Measurements from ENCODE around the gene FBXO21. TPM values are rescaled to one million over a fixed set of nuclear protein-coding genes. Genes with fewer than 3 reads are reported as not detected.
A peak's percentile ranks its signal among the peaks of the same experiment; 100 is the strongest.

Gene FBXO21
- total and polyA plus RNA-seq, 2 of the 13 experiments (the other 11 are each of a cell fraction or from before 2014, with no cell fraction given): 15.6 to 32.5 TPM

DNA sequence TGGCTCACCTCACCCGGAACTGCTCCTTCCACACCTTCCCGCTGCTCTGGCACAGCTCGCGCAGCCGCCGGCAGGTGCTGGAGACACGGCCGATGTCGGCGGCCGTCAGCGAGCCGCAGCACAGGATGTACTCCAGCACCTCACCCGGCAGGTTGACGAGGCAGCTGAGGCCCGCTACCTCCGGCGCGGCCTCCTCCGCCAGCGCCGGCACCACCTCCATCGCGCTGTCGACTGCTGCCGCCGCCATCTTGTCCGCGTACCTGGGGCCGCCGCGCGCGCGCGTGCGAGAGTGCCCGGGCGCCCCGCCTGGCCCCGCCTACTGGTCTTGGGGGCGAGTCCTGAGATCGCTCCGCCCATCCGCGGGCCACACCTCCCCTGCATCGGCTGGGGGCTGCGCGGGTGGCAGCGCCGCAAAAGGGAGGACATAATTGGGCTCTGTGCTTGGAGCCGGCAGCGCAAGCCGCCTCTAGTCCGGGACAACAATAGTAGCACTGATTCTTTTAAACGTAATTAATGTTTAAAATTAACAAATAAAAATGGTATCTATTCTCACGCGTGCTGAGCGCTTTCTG lies at the start of gene FBXO21 (continued):
- TF ChIP-seq, protein P1, sequence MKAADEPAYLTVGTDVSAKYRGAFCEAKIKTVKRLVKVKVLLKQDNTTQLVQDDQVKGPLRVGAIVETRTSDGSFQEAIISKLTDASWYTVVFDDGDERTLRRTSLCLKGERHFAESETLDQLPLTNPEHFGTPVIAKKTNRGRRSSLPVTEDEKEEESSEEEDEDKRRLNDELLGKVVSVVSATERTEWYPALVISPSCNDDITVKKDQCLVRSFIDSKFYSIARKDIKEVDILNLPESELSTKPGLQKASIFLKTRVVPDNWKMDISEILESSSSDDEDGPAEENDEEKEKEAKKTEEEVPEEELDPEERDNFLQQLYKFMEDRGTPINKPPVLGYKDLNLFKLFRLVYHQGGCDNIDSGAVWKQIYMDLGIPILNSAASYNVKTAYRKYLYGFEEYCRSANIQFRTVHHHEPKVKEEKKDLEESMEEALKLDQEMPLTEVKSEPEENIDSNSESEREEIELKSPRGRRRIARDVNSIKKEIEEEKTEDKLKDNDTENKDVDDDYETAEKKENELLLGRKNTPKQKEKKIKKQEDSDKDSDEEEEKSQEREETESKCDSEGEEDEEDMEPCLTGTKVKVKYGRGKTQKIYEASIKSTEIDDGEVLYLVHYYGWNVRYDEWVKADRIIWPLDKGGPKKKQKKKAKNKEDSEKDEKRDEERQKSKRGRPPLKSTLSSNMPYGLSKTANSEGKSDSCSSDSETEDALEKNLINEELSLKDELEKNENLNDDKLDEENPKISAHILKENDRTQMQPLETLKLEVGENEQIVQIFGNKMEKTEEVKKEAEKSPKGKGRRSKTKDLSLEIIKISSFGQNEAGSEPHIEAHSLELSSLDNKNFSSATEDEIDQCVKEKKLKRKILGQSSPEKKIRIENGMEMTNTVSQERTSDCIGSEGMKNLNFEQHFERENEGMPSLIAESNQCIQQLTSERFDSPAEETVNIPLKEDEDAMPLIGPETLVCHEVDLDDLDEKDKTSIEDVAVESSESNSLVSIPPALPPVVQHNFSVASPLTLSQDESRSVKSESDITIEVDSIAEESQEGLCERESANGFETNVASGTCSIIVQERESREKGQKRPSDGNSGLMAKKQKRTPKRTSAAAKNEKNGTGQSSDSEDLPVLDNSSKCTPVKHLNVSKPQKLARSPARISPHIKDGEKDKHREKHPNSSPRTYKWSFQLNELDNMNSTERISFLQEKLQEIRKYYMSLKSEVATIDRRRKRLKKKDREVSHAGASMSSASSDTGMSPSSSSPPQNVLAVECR (CRISPR knock-in tag; IDR thresholded peaks at IDR 0.05; ENCODE audit: borderline replicate concordance): peak; percentile 83; the same call in 1 of the 2 replicates
- TF ChIP-seq SRSF4 (IDR thresholded peaks at IDR 0.05; ENCODE audit: low read depth, low read length, poor library complexity, severe bottlenecking): no peak
- peak; percentile 33 for TF ChIP-seq ZNF883 (CRISPR knock-in tag; IDR thresholded peaks at IDR 0.05; ENCODE audit: not compliant biosample characterization)
- TF ChIP-seq EEA1 (CRISPR knock-in tag; IDR thresholded peaks at IDR 0.05; ENCODE audit: borderline replicate concordance): peak; percentile 84; the same call in 1 of the 2 replicates
- no peak for TF ChIP-seq SIX4 (CRISPR knock-in tag; IDR thresholded peaks at IDR 0.05)
- TF ChIP-seq ZFP1 (CRISPR knock-in tag; IDR thresholded peaks at IDR 0.05): no peak
- TF ChIP-seq CHD4 (IDR thresholded peaks at IDR 0.05; ENCODE audit: borderline replicate concordance, low read length): no peak
- TF ChIP-seq, protein P2, sequence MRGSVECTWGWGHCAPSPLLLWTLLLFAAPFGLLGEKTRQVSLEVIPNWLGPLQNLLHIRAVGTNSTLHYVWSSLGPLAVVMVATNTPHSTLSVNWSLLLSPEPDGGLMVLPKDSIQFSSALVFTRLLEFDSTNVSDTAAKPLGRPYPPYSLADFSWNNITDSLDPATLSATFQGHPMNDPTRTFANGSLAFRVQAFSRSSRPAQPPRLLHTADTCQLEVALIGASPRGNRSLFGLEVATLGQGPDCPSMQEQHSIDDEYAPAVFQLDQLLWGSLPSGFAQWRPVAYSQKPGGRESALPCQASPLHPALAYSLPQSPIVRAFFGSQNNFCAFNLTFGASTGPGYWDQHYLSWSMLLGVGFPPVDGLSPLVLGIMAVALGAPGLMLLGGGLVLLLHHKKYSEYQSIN (CRISPR knock-in tag; IDR thresholded peaks at IDR 0.05; ENCODE audit: borderline replicate concordance): no peak
- TF ChIP-seq ZSCAN22 (CRISPR knock-in tag; IDR thresholded peaks at IDR 0.05): 0 out of 2 replicates have a peak, but pooled peaks have one; percentile 57
- TF ChIP-seq, protein P3, sequence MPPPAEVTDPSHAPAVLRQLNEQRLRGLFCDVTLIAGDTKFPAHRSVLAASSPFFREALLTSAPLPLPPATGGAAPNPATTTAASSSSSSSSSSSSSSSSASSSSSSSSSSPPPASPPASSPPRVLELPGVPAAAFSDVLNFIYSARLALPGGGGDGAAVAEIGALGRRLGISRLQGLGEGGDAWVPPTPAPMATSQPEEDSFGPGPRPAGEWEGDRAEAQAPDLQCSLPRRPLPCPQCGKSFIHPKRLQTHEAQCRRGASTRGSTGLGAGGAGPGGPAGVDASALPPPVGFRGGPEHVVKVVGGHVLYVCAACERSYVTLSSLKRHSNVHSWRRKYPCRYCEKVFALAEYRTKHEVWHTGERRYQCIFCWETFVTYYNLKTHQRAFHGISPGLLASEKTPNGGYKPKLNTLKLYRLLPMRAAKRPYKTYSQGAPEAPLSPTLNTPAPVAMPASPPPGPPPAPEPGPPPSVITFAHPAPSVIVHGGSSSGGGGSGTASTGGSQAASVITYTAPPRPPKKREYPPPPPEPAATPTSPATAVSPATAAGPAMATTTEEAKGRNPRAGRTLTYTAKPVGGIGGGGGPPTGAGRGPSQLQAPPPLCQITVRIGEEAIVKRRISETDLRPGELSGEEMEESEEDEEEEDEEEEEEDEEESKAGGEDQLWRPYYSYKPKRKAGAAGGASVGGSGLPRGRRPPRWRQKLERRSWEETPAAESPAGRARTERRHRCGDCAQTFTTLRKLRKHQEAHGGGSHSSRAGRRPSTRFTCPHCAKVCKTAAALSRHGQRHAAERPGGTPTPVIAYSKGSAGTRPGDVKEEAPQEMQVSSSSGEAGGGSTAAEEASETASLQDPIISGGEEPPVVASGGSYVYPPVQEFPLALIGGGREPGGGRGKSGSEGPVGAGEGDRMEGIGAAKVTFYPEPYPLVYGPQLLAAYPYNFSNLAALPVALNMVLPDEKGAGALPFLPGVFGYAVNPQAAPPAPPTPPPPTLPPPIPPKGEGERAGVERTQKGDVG (CRISPR knock-in tag; IDR thresholded peaks at IDR 0.05; ENCODE audit: borderline replicate concordance): no peak
- TF ChIP-seq, protein P4, sequence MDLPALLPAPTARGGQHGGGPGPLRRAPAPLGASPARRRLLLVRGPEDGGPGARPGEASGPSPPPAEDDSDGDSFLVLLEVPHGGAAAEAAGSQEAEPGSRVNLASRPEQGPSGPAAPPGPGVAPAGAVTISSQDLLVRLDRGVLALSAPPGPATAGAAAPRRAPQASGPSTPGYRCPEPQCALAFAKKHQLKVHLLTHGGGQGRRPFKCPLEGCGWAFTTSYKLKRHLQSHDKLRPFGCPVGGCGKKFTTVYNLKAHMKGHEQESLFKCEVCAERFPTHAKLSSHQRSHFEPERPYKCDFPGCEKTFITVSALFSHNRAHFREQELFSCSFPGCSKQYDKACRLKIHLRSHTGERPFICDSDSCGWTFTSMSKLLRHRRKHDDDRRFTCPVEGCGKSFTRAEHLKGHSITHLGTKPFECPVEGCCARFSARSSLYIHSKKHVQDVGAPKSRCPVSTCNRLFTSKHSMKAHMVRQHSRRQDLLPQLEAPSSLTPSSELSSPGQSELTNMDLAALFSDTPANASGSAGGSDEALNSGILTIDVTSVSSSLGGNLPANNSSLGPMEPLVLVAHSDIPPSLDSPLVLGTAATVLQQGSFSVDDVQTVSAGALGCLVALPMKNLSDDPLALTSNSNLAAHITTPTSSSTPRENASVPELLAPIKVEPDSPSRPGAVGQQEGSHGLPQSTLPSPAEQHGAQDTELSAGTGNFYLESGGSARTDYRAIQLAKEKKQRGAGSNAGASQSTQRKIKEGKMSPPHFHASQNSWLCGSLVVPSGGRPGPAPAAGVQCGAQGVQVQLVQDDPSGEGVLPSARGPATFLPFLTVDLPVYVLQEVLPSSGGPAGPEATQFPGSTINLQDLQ (CRISPR knock-in tag; IDR thresholded peaks at IDR 0.05): 0 out of 2 replicates have a peak, but pooled peaks have one; percentile 62
- peak; percentile 61; the same call in 1 of the 2 replicates for TF ChIP-seq ZNF768 (CRISPR knock-in tag; IDR thresholded peaks at IDR 0.05)
- peak; percentile 61 for TF ChIP-seq ZNF331 (CRISPR knock-in tag; IDR thresholded peaks at IDR 0.05)
- TF ChIP-seq MEIS2 (CRISPR knock-in tag; IDR thresholded peaks at IDR 0.05): peak; percentile 72; the same call in 1 of the 2 replicates
- TF ChIP-seq SPEN (CRISPR knock-in tag; IDR thresholded peaks at IDR 0.05; ENCODE audit: low read depth): peak; percentile 44; the same call in 1 of the 2 replicates
- no peak for TF ChIP-seq NFE2L2 (IDR thresholded peaks at IDR 0.05; ENCODE audit: low read length)
- no peak for TF ChIP-seq ATAD3A (CRISPR knock-in tag; IDR thresholded peaks at IDR 0.05)
- no peak for TF ChIP-seq ZNF121 (CRISPR knock-in tag; IDR thresholded peaks at IDR 0.05)

All from HepG2 (cell line).